ENCODE results near the gene CCNH.

The CCNH gene

DNA sequence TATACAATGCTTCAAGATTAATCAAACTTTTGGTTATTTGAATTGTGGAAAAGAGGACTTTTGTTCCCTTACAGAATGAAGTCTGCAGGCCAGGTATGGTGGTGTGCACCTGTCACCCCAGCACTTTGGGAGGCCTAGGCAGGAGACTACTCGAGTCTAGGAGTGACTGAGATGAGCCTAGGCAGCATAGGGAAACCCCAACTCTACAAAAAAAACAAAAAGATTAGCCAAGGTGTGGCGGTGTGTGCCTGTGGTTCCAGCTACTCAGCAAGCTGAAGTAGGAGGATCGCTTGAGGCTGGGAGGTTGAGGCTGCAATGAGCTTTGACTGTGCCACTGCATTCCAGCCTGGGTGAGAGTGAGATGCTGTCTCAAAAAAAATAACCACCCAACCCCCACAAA lies 9.3 kb downstream of the CCNH start:
- DNase-seq (ENCODE audit: low spot score) = no peak

DNA sequence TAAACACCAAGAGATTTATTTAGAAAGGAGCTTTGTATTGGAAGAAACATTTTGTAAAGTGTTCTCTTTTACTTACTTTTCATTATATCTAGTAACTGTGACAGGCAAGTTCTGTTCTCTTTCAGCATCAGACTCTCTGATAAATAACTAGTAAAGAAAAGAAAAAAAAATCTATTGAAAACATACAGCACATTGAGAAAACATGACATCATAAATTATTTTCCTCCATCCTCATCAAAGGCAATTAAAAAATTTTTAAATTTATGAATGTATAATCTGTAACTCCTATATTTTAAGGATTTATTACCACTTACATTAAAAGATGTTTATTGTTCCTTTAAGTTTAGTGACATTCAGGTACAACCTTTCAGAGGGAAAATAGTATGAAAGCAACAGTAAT lies 11.1 kb downstream of the CCNH start:
- DNase-seq (ENCODE audit: low spot score) = no peak

DNA sequence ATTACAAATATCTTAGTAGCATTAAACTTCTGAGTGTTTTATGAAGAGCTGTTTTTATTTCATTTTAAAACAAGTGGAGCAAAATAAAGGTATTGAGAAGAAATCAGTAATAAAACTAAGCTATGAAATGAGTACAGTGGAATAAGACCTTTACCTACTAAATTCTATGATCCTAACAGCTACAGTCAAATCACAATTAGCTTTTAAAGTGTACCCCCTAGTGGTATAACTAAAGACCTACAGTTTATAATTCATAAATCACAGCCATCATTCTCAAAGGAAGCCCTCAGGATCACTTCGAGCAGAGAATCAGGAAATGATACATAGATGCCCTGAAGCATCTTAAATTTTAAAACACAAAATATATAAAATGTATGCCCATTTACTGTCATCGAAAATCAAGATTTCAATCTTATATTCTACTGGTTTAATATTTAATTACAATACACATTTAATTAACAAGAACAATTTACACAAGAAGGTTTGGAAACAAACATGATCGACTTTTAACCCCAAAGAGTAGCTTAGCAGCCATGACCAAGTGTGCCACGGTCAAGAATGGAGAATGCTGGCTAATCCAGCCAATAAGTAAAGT lies 12.3 kb downstream of the CCNH start:
- DNase-seq (ENCODE audit: low spot score) = peak; percentile 50

DNA sequence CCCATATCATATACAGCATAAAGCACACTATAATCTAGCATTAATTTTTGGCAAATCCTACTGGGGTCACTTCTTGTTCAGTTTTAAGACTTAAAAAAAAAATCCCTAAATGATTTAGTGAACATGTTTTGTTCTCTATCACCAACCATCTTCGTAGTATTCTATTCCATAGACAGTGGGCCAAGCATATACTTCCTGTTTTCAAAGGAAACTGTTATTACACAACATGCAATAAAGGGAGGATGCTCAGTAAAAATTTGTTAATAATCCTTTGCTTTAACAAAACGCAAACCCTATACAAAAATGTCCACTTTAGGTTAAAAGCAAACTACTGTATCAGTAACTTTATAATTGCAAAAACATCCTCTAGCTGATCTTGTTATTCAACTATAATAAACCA lies 13.0 kb downstream of the CCNH start:
- DNase-seq (ENCODE audit: low spot score) = no peak

DNA sequence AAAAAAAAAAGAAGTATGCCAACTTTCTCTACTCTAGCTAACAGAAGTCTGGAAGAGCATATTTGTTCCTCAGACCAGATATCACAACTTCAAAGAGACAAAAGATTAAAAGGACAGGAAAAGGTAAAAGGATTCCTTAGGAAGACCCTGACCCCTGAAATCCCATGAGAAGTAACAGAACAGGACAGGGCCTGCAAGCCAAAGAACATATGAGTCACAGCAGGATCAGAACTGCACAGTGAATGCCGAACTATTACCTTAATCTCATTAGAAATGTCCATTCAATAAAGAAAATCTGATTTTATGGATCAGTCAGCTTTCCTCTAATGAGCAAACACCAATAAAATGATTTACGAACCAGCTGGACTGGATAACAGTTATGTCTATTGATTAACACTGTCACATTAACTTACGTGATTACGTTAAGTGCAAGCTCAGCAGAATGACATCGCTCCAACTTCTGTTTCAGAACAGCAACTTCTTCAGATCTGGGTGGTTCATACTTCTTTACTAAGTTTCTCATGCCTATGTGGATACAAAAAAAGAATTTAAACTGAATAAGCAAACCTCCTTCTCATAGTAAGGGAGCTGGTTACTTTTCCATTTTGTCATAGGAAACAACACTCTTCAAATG lies 13.6 kb downstream of the CCNH start:
- no peak for DNase-seq (ENCODE audit: low spot score)

DNA sequence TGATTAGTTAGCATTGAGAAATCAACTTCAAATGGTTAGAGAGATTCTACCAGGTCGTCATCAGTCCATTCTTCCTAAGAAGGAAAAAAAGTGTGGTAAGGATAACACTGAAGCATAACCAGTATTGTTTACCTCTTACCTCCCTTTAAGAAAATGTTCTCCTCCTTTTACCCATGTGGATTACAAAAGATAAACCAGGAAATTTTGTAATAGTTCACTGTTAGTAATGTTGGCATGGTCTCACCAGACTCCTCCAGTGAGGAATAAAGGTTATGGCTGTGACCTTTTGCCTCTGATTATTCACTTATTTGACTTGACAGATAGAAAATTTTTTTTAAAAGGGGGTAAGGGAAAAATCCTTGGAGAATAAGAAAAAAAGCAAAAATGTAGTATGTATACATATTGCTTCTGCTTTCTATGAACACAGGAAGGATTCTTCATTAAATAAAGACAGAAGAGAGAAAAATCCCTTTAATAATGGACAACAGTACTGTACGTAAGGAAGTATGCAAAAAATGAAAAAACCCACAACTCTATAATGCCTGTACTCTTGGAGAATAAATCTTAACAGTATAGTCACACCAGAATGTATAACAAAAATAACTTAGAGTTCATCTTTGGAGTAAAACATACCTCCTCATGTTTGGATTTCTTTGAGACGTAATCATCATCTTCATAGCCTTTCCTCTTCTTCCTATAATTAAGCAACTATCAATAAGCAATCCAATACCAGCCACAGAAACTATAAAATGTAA lies 18.1 kb downstream of the CCNH start:
- DNase-seq (ENCODE audit: low spot score) = no peak

DNA sequence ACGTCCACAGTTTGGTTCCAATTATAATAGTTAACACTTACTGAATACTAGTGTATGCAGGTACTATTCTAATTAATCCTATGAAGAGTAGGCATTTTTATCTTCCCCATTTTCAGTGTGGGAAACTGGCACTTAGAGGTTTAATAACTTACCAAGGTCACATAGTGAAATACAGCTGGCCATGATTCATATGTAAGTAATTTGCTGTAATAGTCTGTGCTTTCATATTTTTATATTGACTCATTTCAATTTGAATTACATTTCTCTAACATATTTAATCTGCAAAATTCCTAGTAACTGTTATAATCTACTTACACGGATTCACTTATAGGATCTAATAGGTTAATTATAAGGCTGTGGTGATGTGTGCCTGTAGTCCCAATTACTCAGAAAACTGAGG lies 19.4 kb downstream of the CCNH start:
- no peak for DNase-seq (ENCODE audit: low spot score)

DNA sequence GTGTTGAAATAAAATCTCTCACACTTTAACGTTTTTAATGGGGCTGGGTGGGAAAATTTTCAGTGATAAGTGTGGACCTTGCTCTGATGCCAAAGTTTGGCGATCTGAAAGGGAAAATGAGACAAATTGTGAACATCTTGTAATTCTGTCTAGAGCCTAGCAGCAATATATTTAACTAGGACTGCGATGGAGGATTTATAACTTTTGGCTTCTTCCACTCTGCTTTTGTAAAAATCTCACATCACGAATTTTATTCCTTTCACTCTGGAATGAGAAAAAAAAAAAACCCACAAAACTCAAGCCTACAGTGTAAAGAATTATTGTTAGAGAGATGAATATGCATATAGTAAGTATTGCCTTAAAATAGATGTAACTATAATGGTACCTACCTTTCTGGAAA lies 19.9 kb downstream of the CCNH start:
- DNase-seq (ENCODE audit: low spot score) = no peak

DNA sequence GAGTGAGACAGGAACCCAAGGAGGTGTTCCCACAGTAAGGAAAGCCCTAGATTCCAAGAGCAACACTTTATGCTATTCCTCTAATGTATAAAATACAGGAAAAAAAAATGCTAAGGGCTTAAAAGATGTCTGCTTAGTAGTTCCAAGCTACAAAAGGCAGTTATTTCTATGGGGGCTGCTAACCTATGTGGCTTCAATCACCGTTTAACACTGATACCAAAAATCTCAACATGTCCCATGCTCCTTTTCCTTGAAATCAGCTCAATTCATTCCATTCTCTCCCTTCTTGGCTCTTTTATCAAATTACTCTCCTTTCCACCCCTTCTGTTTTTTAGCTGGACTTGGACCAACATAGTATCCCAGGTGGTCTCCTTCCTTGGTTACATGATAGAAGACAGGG lies 20.6 kb downstream of the CCNH start:
- DNase-seq (ENCODE audit: low spot score) = no peak

DNA sequence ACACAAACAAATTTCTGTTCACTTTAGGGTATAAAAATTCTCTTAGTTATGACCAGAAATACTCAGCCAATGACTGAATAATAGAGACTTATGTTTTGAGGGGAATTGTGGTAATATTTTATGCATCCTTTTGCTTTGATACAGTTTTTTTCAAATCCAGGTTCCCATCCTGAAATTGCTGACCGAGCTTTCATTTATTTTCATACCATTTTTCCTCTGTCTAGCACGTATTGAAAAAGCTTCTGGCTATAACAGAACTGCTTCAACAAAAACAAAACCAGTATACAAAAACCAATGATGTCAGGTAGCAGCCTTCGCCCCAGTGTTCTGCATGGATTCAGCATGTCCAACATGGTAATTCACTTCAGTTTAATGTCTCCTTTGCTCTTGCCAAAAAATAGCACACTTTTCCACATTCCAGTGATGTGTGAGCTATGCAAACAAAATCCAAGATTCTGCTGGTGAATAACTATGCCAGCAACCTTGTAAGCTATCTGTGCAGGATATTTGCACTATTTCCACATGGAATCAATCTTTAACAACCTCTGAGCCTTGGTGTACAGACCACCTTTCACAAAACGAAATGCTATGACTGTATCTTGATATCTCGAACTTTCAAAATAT lies 22.0 kb downstream of the CCNH start:
- DNase-seq (ENCODE audit: low spot score) = no peak

DNA sequence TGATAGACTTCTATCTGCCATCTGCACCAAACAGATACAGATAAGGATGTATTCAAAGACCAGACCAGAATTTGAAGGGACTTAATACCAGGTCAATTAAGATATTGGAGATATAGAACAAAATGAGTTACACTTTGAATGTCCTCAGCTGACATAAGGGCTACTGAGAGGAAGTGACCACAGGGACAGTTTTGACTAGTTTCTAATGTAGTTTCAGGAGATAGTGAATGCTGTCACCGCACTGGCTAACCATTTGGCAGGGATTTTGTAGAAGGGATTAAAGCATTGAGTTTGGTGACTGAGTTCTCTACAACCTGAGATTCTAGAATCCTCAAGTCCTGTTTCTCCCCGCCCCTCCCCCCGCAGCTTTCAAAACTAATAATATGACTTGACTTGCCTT lies 22.7 kb downstream of the CCNH start:
- DNase-seq (ENCODE audit: low spot score) = no peak

DNA sequence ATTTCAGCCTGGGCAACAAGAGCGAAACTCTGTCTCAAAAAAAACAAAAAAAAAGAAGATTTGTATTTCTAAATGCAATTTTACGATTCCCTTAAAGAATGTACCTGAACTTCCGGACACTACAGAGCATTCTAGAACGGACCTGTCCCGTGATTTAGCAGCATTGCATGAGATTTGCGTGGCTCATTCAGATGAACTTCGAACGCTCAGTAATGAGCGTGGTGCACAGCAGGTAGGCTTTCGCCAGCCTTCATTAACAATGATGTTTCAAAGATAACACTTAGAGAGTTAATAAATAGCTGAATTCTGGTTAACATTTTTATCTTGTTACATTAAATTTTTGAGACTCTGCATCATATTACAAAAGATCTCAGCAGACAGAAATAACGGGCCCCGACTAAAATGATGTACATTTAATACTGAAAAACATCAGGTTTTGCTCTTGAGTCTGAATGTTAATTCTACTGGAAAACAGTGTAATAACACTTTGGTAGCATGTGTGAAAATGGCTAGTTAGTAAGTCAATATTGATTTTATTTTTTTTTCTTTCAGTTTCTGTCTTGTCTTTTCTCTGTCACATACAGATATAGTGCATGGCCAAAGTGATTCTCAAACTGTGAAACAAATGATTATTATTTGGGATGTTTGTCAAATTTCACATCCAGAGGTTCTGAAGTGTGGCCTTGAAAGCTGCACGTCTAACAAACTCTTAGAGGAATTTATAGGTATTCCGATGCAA lies 23.3 kb downstream of the CCNH start:
- DNase-seq (ENCODE audit: low spot score) = no peak

DNA sequence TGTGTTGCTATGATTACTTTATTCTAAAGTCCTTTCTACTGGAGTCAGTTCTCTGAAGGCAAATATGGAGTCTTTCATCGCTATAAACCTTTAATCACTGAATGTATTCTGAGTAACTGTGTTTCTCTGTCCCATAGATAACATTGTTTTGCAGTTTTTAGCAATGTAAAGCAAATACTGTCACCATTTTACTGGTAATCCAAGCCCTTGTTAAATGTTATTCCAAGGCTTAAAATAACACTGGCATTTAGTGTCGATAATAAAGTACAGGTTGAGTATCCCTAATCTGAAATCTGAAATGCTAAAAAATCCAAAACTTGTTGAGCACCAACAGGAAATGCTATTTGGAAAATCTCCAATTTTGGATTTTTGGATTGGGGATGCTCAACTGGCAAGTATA lies 24.6 kb downstream of the CCNH start:
- no peak for DNase-seq (ENCODE audit: low spot score)

DNA sequence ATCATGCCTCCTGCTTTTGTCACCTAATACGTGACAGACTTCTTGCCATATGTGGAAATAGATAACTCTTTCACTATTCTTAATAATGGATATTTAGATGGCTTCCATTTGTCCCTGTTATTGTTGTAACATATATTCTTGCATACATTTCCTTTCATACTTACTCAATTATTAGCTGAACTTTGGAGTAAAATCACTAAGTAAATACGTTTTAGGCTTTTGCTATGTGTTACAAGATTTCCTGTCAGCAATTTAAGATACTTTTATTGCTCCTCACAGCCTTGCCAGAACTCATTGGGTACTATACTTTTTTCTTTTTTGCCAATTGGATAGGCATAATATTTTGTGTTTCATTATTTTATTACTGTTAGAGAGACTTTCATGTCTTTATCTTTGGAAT lies 26.9 kb downstream of the CCNH start:
- DNase-seq (ENCODE audit: low spot score) = no peak

DNA sequence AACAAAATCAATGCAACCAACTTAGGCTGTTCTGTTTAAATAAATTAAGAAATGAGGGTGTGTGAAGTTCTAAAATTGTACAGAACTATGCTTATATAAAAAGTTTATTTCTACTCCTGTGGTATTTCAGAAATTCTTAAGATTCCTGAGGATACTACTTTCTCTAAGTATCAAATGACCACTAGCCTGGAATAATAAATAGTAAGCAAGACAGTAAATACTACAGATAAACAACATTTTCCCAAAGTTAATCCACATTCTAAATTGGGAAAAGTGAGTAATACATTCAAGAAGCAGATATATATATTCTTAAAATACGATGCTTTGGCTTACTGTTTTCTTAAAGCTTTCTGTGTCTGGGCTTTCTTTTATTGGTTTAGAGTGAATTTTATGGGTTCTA lies 29.5 kb downstream of the CCNH start:
- no peak for DNase-seq (ENCODE audit: low spot score)

DNA sequence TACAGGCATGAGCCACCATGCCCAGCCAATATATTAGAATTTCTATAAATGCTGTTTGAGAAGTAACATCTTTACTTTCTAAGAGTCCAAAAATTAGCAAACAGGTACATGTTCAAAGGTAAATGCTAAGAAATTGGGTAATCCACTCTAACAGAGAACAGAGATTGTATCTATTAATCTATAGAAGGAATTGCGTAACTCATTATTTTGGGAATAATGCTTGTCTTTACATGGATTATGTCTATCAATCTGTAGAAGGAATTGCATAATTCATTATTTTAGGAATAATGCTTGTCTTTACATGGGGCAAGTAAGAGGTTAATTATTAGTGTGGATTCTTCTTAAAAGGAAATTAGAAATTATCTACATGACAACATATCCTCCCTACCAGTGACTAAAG lies 30.5 kb downstream of the CCNH start:
- no peak for DNase-seq (ENCODE audit: low spot score)

DNA sequence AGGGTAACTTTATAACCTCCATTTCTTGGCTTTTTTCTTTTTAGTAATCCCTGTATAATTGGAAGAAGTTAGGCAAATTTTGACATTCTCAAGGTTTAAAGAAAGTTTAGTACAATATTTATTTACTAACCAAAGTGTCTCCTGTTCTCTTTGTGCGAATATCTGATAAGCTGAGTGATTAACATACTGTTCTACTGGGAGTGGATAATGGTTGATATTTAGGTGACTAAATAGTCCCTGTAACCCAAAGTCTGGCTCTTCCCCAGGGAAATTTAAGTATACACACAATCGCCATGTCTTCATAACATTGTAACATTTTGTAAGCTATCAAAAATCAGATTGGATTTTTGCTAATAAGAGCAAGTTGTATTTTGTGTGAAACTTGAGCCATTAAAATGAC lies 40.0 kb downstream of the CCNH start:
- no peak for DNase-seq (ENCODE audit: low spot score)

DNA sequence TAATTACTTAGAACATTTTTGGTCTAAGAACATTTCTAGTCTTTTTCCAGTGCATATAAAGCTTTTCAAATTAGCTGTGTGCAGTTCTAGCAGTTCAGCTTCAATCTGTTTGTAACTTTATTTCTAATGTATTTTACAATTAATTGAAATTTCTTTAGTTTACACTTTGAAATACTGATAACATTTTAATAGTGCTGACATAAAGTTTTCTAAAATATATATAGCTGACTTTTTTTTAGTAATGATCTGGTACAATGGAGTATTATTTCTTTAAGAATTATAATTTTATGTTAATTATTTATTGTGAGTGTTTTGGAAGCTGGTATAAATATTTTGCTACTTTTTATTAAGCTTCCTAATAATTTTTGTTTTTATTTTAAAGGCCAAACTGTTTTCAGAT lies 43.3 kb downstream of the CCNH start:
- DNase-seq (ENCODE audit: low spot score) = no peak

DNA sequence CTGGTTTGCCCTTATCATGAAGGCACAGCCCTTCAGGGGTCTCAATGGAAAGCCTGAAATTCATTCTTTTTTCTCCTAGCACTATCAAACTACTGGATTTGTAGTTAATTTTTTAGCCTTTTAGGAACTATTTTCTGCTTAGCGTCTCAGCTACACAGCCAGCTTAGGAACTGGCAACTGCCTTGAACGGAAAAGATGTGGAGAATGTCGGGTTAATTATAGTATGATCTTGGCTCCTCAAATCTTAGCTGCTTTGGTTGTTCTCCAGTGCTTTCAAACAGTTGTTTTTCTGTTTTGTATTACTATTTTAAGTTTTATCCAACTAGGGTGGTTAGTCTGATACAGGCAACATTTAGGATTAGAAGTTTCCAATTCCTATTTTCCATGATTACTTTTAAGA lies 44.1 kb downstream of the CCNH start:
- no peak for DNase-seq (ENCODE audit: low spot score)

DNA sequence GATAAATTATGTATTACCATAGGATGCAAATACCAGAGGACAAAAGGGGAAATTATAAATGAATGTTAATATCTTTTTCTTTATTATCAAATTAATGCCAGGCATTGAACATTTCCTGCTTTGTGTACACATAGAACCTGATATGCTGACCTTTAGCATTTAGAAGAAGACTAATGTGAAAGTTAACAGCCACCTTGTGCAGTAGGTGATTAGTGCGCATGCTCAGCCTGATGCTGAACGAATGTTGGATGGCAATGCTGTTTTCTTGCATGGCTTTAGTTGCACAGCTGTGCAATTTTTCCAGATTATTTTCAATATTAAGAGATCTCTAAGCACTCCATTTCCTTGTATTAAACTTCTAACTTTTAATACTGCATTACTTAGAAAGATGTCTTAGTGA lies 45.5 kb downstream of the CCNH start:
- DNase-seq (ENCODE audit: low spot score) = no peak

DNA sequence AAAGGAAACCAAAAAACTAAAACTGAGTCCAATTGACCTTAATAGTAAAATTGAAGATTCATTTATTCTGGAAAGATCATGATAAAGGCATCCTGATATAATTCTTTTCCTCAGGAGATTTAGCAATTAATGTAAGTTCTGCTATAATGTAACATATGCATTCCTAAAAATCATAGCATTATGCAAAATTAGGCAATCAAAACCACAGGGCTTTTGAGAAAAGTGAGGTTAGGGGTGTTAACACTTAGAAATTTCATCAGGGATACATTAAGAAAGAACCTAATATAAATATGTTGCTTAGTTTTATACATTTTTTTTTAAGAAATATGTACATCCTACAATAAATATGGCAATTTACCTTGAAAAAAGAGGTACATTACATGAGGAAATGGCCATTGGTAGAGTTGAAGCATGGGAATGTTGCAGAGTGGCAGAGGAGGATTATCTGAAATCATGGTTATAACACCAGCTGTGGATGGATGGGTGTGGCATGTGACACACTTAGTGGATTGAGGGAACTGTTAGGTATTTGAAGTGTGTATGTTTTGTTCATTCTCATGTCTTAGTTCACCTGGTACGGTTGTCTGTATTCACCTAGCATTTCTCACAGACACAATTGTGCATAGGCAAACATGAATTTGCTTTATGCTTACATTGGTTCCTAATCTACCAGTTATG lies 51.1 kb downstream of the CCNH start:
- DNase-seq (ENCODE audit: low spot score) = no peak

DNA sequence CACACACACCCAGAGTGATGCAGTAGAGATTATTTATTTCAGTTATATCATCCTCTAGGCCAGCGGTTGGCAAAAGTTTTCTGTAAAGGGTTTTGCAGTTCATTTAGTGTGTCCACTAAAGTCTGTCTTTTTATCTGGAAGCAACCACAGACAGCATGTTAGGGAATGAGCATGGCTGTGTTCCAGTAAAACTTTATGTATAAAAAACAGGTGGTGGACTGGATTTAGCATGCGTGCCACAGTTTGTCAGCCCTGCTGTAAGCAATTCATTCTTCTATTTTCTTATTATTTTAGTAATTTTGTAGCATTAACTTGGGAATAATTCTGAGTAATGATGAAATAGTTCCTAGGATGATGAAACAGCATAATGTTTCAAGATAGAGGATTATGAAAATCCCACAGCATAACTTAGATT lies 51.7 kb downstream of the CCNH start:
- DNase-seq (ENCODE audit: low spot score) = no peak

All from CD4-positive, alpha-beta T cell treated with Interleukin-2 at 100 ng/mL for 4 hours (primary cell).